ENCODE results near the gene LIMD2. TPM values are rescaled to one million over a fixed set of nuclear protein-coding genes. Genes with fewer than 3 reads are reported as not detected.

LIMD2 gene
- total RNA-seq, 1 experiment from 2014 or later: 19.4 TPM

GRCh38 chr17:63675607-63676546, 24.0 kb downstream of the LIMD2 start:
- ATAC-seq: peak; percentile 98
- Histone ChIP-seq H4K20me1 (ENCODE audit: low read length) (no peaks in the 10 kb centered on the region), H3K27me3 (ENCODE audit: low read length) (no peaks in the 10 kb centered on the region), H3K36me3 (ENCODE audit: low read depth, low read length) (no peaks in the 10 kb centered on the region), H3K27ac (ENCODE audit: low read length) (peak overlapping the region; percentile 25), H3K4me3 (ENCODE audit: low read length) (peak overlapping the region; percentile 39), H3F3A (ENCODE audit: low read length, unreplicated experiment) (no peaks in the 10 kb centered on the region), H3K4me2 (ENCODE audit: low read length) (peak overlapping the region; percentile 74), H3K9me2 (replicated peaks; ENCODE audit: low read length) (no peaks in the 10 kb centered on the region), H3K9me3 (ENCODE audit: low read length) (no peaks in the 10 kb centered on the region), H2AFZ (ENCODE audit: low read length) (peak overlapping the region; percentile 46), H3K4me1 (ENCODE audit: insufficient read depth, low read length) (peaks cover 15% of the 10 kb centered on the region), H3K9ac (ENCODE audit: low read length) (no peak overlapping the region), H3K79me2 (ENCODE audit: low read length) (no peaks in the 10 kb centered on the region)
- BruUV-seq (replicated peaks): no TSS peak
- TF ChIP-seq EZH2phosphoT487 (IDR thresholded peaks at IDR 0.05; ENCODE audit: borderline replicate concordance, low read length): no peak
- no peak for TF ChIP-seq EZH2 (IDR thresholded peaks at IDR 0.05; ENCODE audit: low read length, unreplicated experiment)
- no peak for TF ChIP-seq CTCF (conservative IDR thresholded peaks at IDR 0.05; ENCODE audit: low read depth, low read length)
- ChIA-PET CTCF (interaction anchor here (0.5 to 1.1 kb wide), 4 partner anchors 54 to 1997 kb away, joined by 3 to 5 read pairs (median 3); partner anchors contain the start of gene MAP3K3), POLR2A (ENCODE audit: unreplicated experiment) (interaction anchor here (0.5 to 0.6 kb wide), 2 partner anchors 49 to 103 kb away, joined by 3 to 4 read pairs; no protein-coding TSS in a partner anchor)
- intact Hi-C loops (cut with micrococcal nuclease): no loop called here
- peak; percentile 93 for DNase-seq

- H3K4me1 ChIP-seq (ENCODE audit: insufficient read depth, low read length): peaks cover 15% of the 10 kb centered on the region
- H3K36me3 ChIP-seq (ENCODE audit: low read depth, low read length): no peaks in the 10 kb centered on the region
- H3K27me3 ChIP-seq (ENCODE audit: low read length): no peaks in the 10 kb centered on the region
- no peaks in the 10 kb centered on the region for H3K9me2 ChIP-seq (replicated peaks; ENCODE audit: low read length)
- POLR2A ChIA-PET (ENCODE audit: unreplicated experiment): interaction anchor here (0.6 kb wide), 1 partner anchor 48 kb away, joined by 4 read pairs; no protein-coding TSS in a partner anchor
- no peak for TF ChIP-seq EZH2 (IDR thresholded peaks at IDR 0.05; ENCODE audit: low read length, unreplicated experiment)
- TF ChIP-seq CTCF (conservative IDR thresholded peaks at IDR 0.05; ENCODE audit: low read depth, low read length): no peak
- TF ChIP-seq EZH2phosphoT487 (IDR thresholded peaks at IDR 0.05; ENCODE audit: borderline replicate concordance, low read length): no peak
- H3K4me2 ChIP-seq (ENCODE audit: low read length): peak overlapping the region; percentile 74
- no TSS peak for BruUV-seq (replicated peaks)
- DNase-seq (no peak), ATAC-seq (peak; percentile 34)
- H3K9me3 ChIP-seq (ENCODE audit: low read length): no peaks in the 10 kb centered on the region
- no peak overlapping the region for H3K9ac ChIP-seq (ENCODE audit: low read length)
- H3K79me2 ChIP-seq (ENCODE audit: low read length): no peaks in the 10 kb centered on the region
- H4K20me1 ChIP-seq (ENCODE audit: low read length): no peaks in the 10 kb centered on the region
- H3K4me3 ChIP-seq (ENCODE audit: low read length): peak overlapping the region; percentile 39
- peak overlapping the region; percentile 25 for H3K27ac ChIP-seq (ENCODE audit: low read length)
- intact Hi-C loops (cut with micrococcal nuclease): no loop called here
- peak overlapping the region; percentile 46; the same call in 1 of the 2 replicates for H2AFZ ChIP-seq (ENCODE audit: low read length)
- CTCF ChIA-PET: interaction anchor here (1.1 kb wide), 1 partner anchor 250 kb away, joined by 5 read pairs; no protein-coding TSS in a partner anchor
- no peaks in the 10 kb centered on the region for H3F3A ChIP-seq (ENCODE audit: low read length, unreplicated experiment)
Measured at GRCh38 chr17:63675231-63675606, 24.7 kb downstream of the LIMD2 start.

All from PC-3 (cell line).